Tibial artery (tissue), 4 donors: ENCODE results near the gene BACH2.
"Not testable (repeated sequence)": the region's sequence is repeated elsewhere in the genome, so short reads cannot be mapped to it uniquely, and the experiment has no call there.

Source experiments
- DNase-seq, 2 donors: peaks; one replicate each; pipeline ENCODE4 v3.0.0-alpha.2; 2019
- H3K27ac ChIP-seq, 2 donors: fragments of 200-600 bp; sonication (generic) in 1 of 2; 1 replicate in 1 of 2; 2 replicates in 1 of 2; pipeline ENCODE4 v1.5.1; 2018 to 2019; ENCODE audit warnings: mild to moderate bottlenecking in 1 of 2
- H3K27me3 ChIP-seq, 2 donors: fragments of 200-600 bp; sonication (generic) in 1 of 2; one replicate each; pipeline versions ENCODE4 v1.5.1 to v1.6.0; 2016 to 2019
- H3K36me3 ChIP-seq, 3 donors: fragments of 200-600 bp; sonication (generic) in 2 of 3; one replicate each; pipeline ENCODE4 v1.5.1; 2016 to 2019; ENCODE audit warnings: mild to moderate bottlenecking in 2 of 3
- H3K4me1 ChIP-seq, 4 donors: fragments of 200-600 bp; sonication (generic) in 2 of 4; 1 replicate in 3 of 4; 2 replicates in 1 of 4; pipeline ENCODE4 v1.5.1; 2016 to 2019
- H3K4me3 ChIP-seq, 2 donors: fragments of 200-600 bp; sonication (generic) in 1 of 2; 1 replicate in 1 of 2; 2 replicates in 1 of 2; pipeline ENCODE4 v1.5.1; 2018 to 2019; ENCODE audit warnings: mild to moderate bottlenecking in 2 of 2
- H3K9me3 ChIP-seq, 3 donors: fragments of 200-600 bp; sonication (generic) in 1 of 3; one replicate each; pipeline ENCODE4 v1.5.1; 2016 to 2019
- CTCF ChIP-seq, 2 experiments: fragments of 200-600 bp in 1 of 2; fragments of 450-650 bp in 1 of 2; IDR thresholded peaks; one replicate each; pipeline ENCODE4 v1.5.1; 2017 to 2019; ENCODE audit warnings: antibody characterized with exemption in 2 of 2, mild to moderate bottlenecking in 1 of 2, moderate library complexity in 1 of 2
- intact Hi-C: fragments of 100-400 bp; cut with DNase I; formaldehyde crosslinking; loops from one replicate; pipeline ENCODE4 v1.15.0; 2023; ENCODE audit warnings: low total_unique reads

The BACH2 gene

GRCh38 chr6:90120327-90120726 lies 176.3 kb downstream of the BACH2 start:
- intact Hi-C loops, result no loop called here
- Histone ChIP-seq H3K9me3 (no peaks in the 10 kb centered on the region), H3K27ac (no peak overlapping the region), H3K4me3 (no peak overlapping the region), H3K36me3 (no peaks in the 10 kb centered on the region), H3K4me1 (peaks cover 0 to 22% (median 1%) of the 10 kb centered on the region in 4 donors), H3K27me3 (no peaks in the 10 kb centered on the region)
- DNase-seq, result no peak
- no peak for TF ChIP-seq CTCF (IDR thresholded peaks at IDR 0.05)

DNA sequence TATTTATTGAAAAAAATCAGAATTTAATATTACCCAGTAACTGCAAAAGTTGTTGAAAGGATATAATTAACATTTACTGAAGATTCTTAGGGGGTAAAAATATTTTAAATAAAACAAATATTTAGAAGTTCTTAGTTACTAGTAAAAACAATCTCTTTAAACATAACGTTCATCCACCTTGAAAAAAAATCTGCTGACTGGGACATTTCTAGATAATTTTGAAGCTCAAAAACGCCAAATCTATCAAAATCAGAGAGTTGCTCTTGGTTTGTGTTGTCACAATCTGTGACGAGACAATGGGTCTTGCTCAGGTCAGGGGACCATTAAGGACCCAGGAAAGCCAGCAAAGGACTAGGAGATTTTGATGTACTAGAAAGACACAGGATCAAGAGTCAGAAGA lies 177.0 kb downstream of the BACH2 start:
- H3K9me3 ChIP-seq, result no peaks in the 10 kb centered on the region
- H3K4me1 ChIP-seq, result peaks cover 0 to 15% (median 1%) of the 10 kb centered on the region in 4 donors
- intact Hi-C loops, result no loop called here
- H3K4me3 ChIP-seq, result no peak overlapping the region
- no peaks in the 10 kb centered on the region for H3K27me3 ChIP-seq
- no peak for DNase-seq
- no peaks in the 10 kb centered on the region for H3K36me3 ChIP-seq
- no peak overlapping the region for H3K27ac ChIP-seq
- no peak for TF ChIP-seq CTCF (IDR thresholded peaks at IDR 0.05)

- DNase-seq, result no peak
- peaks cover 0 to 5% (median 0%) of the 10 kb centered on the region in 3 donors for H3K9me3 ChIP-seq
- H3K27ac ChIP-seq, result no peak overlapping the region
- H3K36me3 ChIP-seq, result no peaks in the 10 kb centered on the region
- no peak for TF ChIP-seq CTCF (IDR thresholded peaks at IDR 0.05)
- H3K4me1 ChIP-seq, result peaks cover 0 to 12% (median 1%) of the 10 kb centered on the region in 4 donors
- no peak overlapping the region for H3K4me3 ChIP-seq
- no peaks in the 10 kb centered on the region for H3K27me3 ChIP-seq
- intact Hi-C loops, result no loop called here
Measured at GRCh38 chr6:90118581-90118980, 178.1 kb downstream of the BACH2 start.

GRCh38 chr6:90118069-90118468 lies 178.6 kb downstream of the BACH2 start:
- peaks cover 0 to 10% (median 0%) of the 10 kb centered on the region in 3 donors for H3K9me3 ChIP-seq
- no peak for DNase-seq
- H3K27ac ChIP-seq, result no peak overlapping the region
- H3K4me1 ChIP-seq, result peaks cover 0 to 12% (median 1%) of the 10 kb centered on the region in 4 donors
- no peak for TF ChIP-seq CTCF (IDR thresholded peaks at IDR 0.05)
- H3K4me3 ChIP-seq, result no peak overlapping the region
- no peaks in the 10 kb centered on the region for H3K36me3 ChIP-seq
- intact Hi-C loops, result no loop called here
- no peaks in the 10 kb centered on the region for H3K27me3 ChIP-seq

DNA sequence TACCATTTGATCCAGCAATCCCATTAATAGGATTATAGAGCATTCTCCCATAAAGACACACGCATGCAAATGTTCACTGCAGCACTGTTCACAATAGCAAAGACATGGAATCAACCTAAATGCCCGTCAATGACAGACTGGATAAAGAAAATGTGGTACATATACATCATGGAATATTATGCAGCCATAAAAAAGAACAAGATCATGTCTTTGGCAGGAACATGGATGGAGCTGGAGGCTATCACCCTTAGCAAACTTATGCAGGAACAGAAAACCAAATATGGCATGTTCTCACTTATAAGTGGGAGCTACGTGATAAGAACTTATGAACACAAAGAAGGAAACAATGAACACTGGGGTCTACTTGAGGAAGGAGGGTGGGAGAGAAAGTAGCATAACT lies 180.5 kb downstream of the BACH2 start:
- intact Hi-C loops, H3K36me3 ChIP-seq: not testable (repeated sequence)

DNA sequence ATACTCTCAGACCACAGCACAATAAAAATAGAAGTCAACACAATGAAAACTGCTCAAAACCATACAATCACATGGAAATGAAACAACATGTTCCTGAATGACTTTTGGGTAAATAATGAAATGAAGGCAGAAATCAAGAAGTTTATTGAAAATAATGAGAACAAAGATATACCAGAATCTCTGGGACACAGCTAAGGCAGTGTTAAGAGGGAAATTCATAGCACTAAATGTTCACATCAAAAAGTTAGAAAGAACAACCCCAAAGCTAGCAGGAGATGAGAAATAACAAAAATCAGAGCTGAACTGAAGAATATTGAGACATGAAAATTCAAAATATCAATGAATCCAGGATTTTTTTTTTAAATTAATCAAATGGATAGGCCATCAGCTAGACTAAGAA lies 183.3 kb downstream of the BACH2 start:
- no peak for TF ChIP-seq CTCF (IDR thresholded peaks at IDR 0.05)
- intact Hi-C loops, result no loop called here
- no peak for DNase-seq

More for the DNA sequence above, 180.5 kb downstream of the BACH2 start:
- not testable (repeated sequence) for H3K4me1 ChIP-seq, H3K27me3 ChIP-seq, H3K27ac ChIP-seq, DNase-seq, H3K4me3 ChIP-seq
- peaks cover 0 to 12% (median 0%) of the 10 kb centered on the region in 3 donors for H3K9me3 ChIP-seq

More for the DNA sequence above, 183.3 kb downstream of the BACH2 start:
- Histone ChIP-seq H3K4me1 (no peaks in the 10 kb centered on the region), H3K4me3 (no peak overlapping the region), H3K27ac (no peak overlapping the region), H3K27me3 (no peaks in the 10 kb centered on the region), H3K36me3 (no peaks in the 10 kb centered on the region), H3K9me3 (peaks cover 0 to 12% (median 0%) of the 10 kb centered on the region in 3 donors)
